Liver (tissue), 3 donors: ENCODE results near the gene TMEM273.

Source experiments
- CTCF ChIP-seq: fragments of 150-350 bp; IDR thresholded peaks from 2 replicates; pipeline ENCODE4 v1.5.1; 2017; ENCODE audit warnings: improper control_type of control experiment, low read depth, low read length; ENCODE audit not compliant: missing input control
- EGR1 ChIP-seq, 2 donors: IDR thresholded peaks; 2 replicates each; pipeline ENCODE4 v1.6.1; 2016 to 2018; ENCODE audit warnings: antibody characterized with exemption in 2 of 2, low read depth in 2 of 2
- MAX ChIP-seq: IDR thresholded peaks from 2 replicates; pipeline ENCODE4 v1.6.1; 2016; ENCODE audit warnings: antibody characterized with exemption
- REST ChIP-seq: IDR thresholded peaks from 2 replicates; pipeline ENCODE4 v1.6.1; 2016; ENCODE audit warnings: antibody characterized with exemption, mild to moderate bottlenecking
- YY1 ChIP-seq: IDR thresholded peaks from 2 replicates; pipeline ENCODE4 v1.6.1; 2016; ENCODE audit warnings: antibody characterized with exemption, mild to moderate bottlenecking
- donor health status: healthy.
- donor health status: healthy.

- TF ChIP-seq CTCF (no peak), MAX (no peak), EGR1 (IDR thresholded peaks at IDR 0.05; ENCODE audit: low read depth in 2 of 2) (no peak), YY1 (no peak), REST (no peak)
Observed at GRCh38 chr10:49213211-49213610, 25.0 kb upstream of the TMEM273 start.
